CD4-positive, alpha-beta memory T cell (primary cell): ENCODE measurements around the gene ATP2B2. TPM values are rescaled to one million over a fixed set of nuclear protein-coding genes. Genes with fewer than 3 reads are reported as not detected.
A peak's percentile ranks its signal among the peaks of the same experiment; 100 is the strongest.

Experiments
- CTCF ChIA-PET: fragments of 350-600 bp; sonication (Branson Sonifier 250); formaldehyde crosslinking; loops from one replicate; lab custom pipeline; 2021; ENCODE audit warnings: inconsistent platforms; ENCODE audit not compliant: partially characterized antibody; lab: Charles Lee
- POLR2A ChIA-PET: fragments of 350-600 bp; sonication (Branson Sonifier 250); formaldehyde crosslinking; loops from one replicate; lab custom pipeline; 2021; ENCODE audit not compliant: partially characterized antibody; lab: Charles Lee
- DNase-seq, 5 donors: peaks; one replicate each; pipeline versions ENCODE4 v3.0.0 to v3.0.0-alpha.2; 2020 to 2022; ENCODE audit warnings: mixed read lengths in 1 of 5
- H3K27ac ChIP-seq: one replicate; pipeline ENCODE4 v1.7.0; 2013; ENCODE audit warnings: low read depth, low read length
- H3K27me3 ChIP-seq: 2 replicates; pipeline ENCODE4 v1.7.0; 2013; ENCODE audit warnings: mild to moderate bottlenecking, low read length, moderate library complexity; ENCODE audit not compliant: insufficient read depth
- H3K36me3 ChIP-seq: 2 replicates; pipeline ENCODE4 v1.7.0; 2013; ENCODE audit warnings: mild to moderate bottlenecking, low read length, moderate library complexity; ENCODE audit not compliant: insufficient read depth
- H3K4me1 ChIP-seq: 2 replicates; pipeline ENCODE4 v1.7.0; 2013; ENCODE audit warnings: mild to moderate bottlenecking, low read length, moderate library complexity; ENCODE audit not compliant: insufficient read depth
- H3K4me3 ChIP-seq, 2 donors: one replicate each; pipeline ENCODE4 v1.7.0; 2013; ENCODE audit warnings: low read length in 2 of 2, mild to moderate bottlenecking in 1 of 2
- H3K9me3 ChIP-seq, 2 donors: one replicate each; pipeline ENCODE4 v1.7.0; 2013; ENCODE audit warnings: low read length in 2 of 2, control low read depth in 1 of 2; ENCODE audit not compliant: control insufficient read depth in 1 of 2
- H3K27ac Mint-ChIP-seq, 7 donors: one replicate each; pipeline ENCODE4 v1.8.0; 2020 to 2021; ENCODE audit warnings: mixed read lengths in 7 of 7, mild to moderate bottlenecking in 6 of 7, inconsistent platforms in 3 of 7, moderate library complexity in 3 of 7
- H3K27me3 Mint-ChIP-seq, 2 donors: one replicate each; pipeline ENCODE4 v1.8.0; 2020 to 2021; ENCODE audit warnings: mixed read lengths in 2 of 2
- H3K36me3 Mint-ChIP-seq, 2 donors: one replicate each; pipeline ENCODE4 v1.8.0; 2020 to 2021; ENCODE audit warnings: mixed read lengths in 2 of 2, inconsistent platforms in 1 of 2, mild to moderate bottlenecking in 1 of 2
- H3K4me1 Mint-ChIP-seq, 4 donors: one replicate each; pipeline ENCODE4 v1.8.0; 2020 to 2021; ENCODE audit warnings: mixed read lengths in 4 of 4, mild to moderate bottlenecking in 1 of 4
- H3K4me3 Mint-ChIP-seq, 8 donors: one replicate each; pipeline ENCODE4 v1.8.0; 2020 to 2021; ENCODE audit warnings: mixed read lengths in 8 of 8, mild to moderate bottlenecking in 7 of 8, moderate library complexity in 6 of 8, inconsistent platforms in 3 of 8
- H3K9me3 Mint-ChIP-seq, 8 donors: one replicate each; pipeline ENCODE4 v1.8.0; 2020 to 2021; ENCODE audit warnings: mixed read lengths in 8 of 8, mild to moderate bottlenecking in 5 of 8, inconsistent platforms in 3 of 8, moderate library complexity in 1 of 8
- intact Hi-C: fragments of 100-400 bp; cut with micrococcal nuclease; formaldehyde crosslinking; loops from one replicate; pipeline ENCODE4 v1.15.1; 2023
- microRNA-seq: library from miRNA; unstranded; fragments of <30 nt; microRNA quantifications from one replicate; pipeline ENCODE4 v1.2.0, GENCODE V29; 2021; ENCODE audit warnings: borderline replicate concordance, borderline number of aligned reads, borderline microRNAs expressed, mixed read lengths
- polyA plus RNA-seq, 2 donors: library from polyadenylated mRNA; unstranded; fragments of 300-500 nt; fragmentation: Illumina TruSeq; gene quantifications; one replicate each; pipeline ENCODE4 v1.2.3, GENCODE V29; 2021
- total RNA-seq, 2 experiments: library from RNA; stranded (reverse); gene quantifications; one replicate each; pipeline ENCODE4 v1.2.3, GENCODE V29; 2021

ATP2B2 gene
- total and polyA plus RNA-seq, 4 experiments from 2014 or later: not detected

DNA sequence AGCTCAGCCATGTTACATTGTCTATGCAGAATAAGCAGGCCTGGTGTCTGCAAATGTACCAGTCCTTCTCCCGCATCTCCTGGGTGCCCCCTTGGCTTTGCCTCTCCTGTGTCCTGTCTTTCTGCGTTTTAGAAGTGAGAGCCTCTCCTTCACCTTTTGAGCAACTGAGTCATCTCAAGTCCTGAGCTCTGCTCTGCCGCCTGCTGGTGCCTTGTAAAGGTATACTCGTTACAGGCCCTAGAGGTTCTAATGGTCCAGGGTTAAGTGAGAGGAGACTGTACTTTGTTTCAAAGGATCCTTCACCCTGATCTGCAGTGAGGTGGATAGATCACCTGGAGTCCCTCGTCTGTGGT, 225.2 kb downstream of the ATP2B2 start:
- H3K4me3 ChIP-seq: no peak overlapping the region
- no peak overlapping the region for H3K27ac ChIP-seq
- H3K4me1 Mint-ChIP-seq: peaks cover 27 to 45% (median 36%) of the 10 kb centered on the region in 4 donors
- no peaks in the 10 kb centered on the region for H3K27me3 ChIP-seq
- POLR2A ChIA-PET: interaction anchor here (1.2 to 1.4 kb wide), 2 partner anchors 9 to 116 kb away, joined by 3 to 4 read pairs; no protein-coding TSS in a partner anchor
- no peaks in the 10 kb centered on the region for H3K9me3 Mint-ChIP-seq
- H3K36me3 ChIP-seq: peaks cover 50% of the 10 kb centered on the region
- DNase-seq: no peak
- peak overlapping the region in 5 of 7 donors; percentile 12 to 74 (median 42) for H3K27ac Mint-ChIP-seq
- intact Hi-C loops: loop anchor here (10.0 kb wide), 1 partner anchor 295 kb away; the partner anchor contains the start of gene EMC3
- no peaks in the 10 kb centered on the region for H3K9me3 ChIP-seq
- peak overlapping the region in 1 of 8 donors; percentile 5 for H3K4me3 Mint-ChIP-seq
- peaks cover 21 to 78% of the 10 kb centered on the region in 2 donors for H3K36me3 Mint-ChIP-seq
- CTCF ChIA-PET: interaction anchor here (1.1 kb wide), 1 partner anchor 17 kb away, joined by 3 read pairs; no protein-coding TSS in a partner anchor
- no peaks in the 10 kb centered on the region for H3K27me3 Mint-ChIP-seq
- peaks cover 31% of the 10 kb centered on the region for H3K4me1 ChIP-seq

DNA sequence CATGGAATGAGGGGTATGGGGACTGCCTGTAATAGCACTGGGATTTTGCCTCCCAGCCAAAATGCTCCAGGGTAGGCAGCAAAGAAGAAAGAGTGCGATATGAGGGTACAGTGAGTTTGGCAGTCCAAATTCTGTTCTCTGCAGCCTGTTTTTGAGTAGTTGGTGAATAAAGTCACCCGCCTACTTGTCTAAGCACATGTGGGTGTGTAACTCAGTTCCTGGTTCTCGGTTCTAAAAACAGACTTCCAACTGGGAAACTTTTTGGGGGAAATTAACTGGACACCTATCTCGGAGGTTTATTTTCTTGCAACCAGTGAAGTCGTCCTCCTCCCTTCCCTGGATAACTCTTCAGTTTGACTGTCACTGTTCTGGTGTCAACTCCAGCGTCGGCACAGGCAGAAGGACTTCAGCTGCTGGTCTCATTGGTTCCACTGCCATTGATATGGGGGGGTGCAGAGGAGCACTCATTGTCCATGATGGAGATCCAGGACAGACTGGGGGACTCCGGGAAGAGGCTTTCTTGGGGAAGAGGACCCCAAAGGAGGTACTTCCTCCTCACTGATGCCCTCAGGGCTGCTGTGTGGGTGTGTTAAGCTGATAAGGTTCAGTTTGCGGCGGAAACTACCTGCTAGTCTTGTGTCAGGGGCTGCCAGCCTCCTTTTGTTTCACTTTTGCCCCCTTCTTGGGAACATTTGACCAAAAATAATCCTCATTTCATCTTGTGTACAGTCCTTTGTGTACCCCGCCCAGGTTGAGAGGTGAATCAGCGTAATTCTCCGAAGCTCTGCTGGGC, 225.8 kb downstream of the ATP2B2 start:
- intact Hi-C loops: loop anchor here (10.0 kb wide), 1 partner anchor 295 kb away; the partner anchor contains the start of gene EMC3
- DNase-seq: no peak
- ChIA-PET POLR2A (interaction anchor here (1.2 kb wide), 1 partner anchor 116 kb away, joined by 3 read pairs; no protein-coding TSS in a partner anchor), CTCF (interaction anchor here (1.1 kb wide), 1 partner anchor 16 kb away, joined by 3 read pairs; no protein-coding TSS in a partner anchor)
- Mint-ChIP-seq H3K27me3 (no peaks in the 10 kb centered on the region), H3K4me1 (peaks cover 22 to 41% (median 32%) of the 10 kb centered on the region in 4 donors), H3K27ac (peak overlapping the region in 5 of 7 donors; percentile 12 to 79 (median 42)), H3K36me3 (peaks cover 21 to 77% of the 10 kb centered on the region in 2 donors), H3K4me3 (no peak overlapping the region), H3K9me3 (no peaks in the 10 kb centered on the region)
- Histone ChIP-seq H3K27ac (no peak overlapping the region), H3K27me3 (no peaks in the 10 kb centered on the region), H3K4me1 (peaks cover 28% of the 10 kb centered on the region), H3K9me3 (no peaks in the 10 kb centered on the region), H3K36me3 (peaks cover 50% of the 10 kb centered on the region), H3K4me3 (no peak overlapping the region)

DNA sequence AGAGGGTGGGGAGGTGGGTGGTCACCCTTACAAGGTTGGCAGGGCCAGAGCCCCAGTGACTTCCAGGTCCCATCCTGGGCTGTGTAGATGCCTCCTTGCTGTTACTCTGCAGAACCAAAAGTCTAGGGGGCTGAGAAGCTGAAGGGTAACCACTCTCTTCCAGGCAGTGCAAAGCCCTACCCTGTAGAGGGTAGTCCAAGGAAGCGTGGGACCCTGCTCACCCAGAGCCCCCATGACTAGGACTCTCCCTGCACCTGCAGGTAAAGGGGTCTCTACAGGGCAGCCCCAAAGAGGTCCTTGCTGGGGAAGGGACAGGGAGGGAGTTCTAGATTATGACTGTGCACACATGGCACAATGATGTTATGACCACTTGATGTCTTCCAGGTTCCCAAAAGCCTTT, 226.9 kb downstream of the ATP2B2 start:
- Histone ChIP-seq H3K9me3 (no peaks in the 10 kb centered on the region), H3K27ac (no peak overlapping the region), H3K36me3 (peaks cover 49% of the 10 kb centered on the region), H3K4me3 (no peak overlapping the region), H3K27me3 (no peaks in the 10 kb centered on the region), H3K4me1 (peaks cover 28% of the 10 kb centered on the region)
- peaks cover 24 to 77% of the 10 kb centered on the region in 2 donors for H3K36me3 Mint-ChIP-seq
- H3K27me3 Mint-ChIP-seq: no peaks in the 10 kb centered on the region
- no peaks in the 10 kb centered on the region for H3K9me3 Mint-ChIP-seq
- H3K4me1 Mint-ChIP-seq: peaks cover 21 to 41% (median 31%) of the 10 kb centered on the region in 4 donors
- no peak for DNase-seq
- peak overlapping the region in 3 of 7 donors; percentile 41 to 79 (median 57) for H3K27ac Mint-ChIP-seq
- intact Hi-C loops: no loop called here
- CTCF ChIA-PET: no interaction called here
- no peak overlapping the region for H3K4me3 Mint-ChIP-seq
- POLR2A ChIA-PET: interaction anchor here (1.1 kb wide), 1 partner anchor 12 kb away, joined by 3 read pairs; no protein-coding TSS in a partner anchor

DNA sequence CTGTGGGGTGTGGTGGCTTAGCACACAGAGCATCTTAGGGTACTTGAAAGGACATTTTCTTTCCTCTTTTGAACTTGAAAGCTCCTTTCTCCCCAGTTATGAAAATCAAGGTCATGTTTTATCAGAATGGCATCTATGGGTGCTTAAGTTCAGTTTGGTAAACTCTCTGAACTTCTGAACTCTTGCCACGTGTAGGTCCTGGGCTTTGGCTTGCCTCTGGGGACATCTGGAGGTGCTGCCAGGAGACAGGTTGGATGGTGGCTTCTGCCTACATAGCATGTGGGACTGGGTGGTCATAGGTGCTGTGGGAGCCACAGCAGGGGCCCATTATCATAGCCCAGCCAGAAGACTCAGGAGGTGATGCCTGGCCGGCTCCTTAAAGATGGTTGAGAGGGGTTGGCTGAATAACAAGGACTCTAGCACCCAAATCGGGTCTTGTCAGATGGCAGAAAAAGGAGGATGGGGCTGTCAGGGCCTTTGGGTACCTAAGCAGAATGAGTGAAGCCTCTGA, 228.2 kb downstream of the ATP2B2 start:
- H3K9me3 ChIP-seq: no peaks in the 10 kb centered on the region
- Mint-ChIP-seq H3K4me1 (peaks cover 26 to 44% (median 33%) of the 10 kb centered on the region in 4 donors), H3K27me3 (no peaks in the 10 kb centered on the region), H3K36me3 (peaks cover 31 to 74% of the 10 kb centered on the region in 2 donors), H3K4me3 (peak overlapping the region in 1 of 8 donors; percentile 7), H3K9me3 (no peaks in the 10 kb centered on the region), H3K27ac (peak overlapping the region in 6 of 7 donors; percentile 24 to 69 (median 54))
- H3K4me3 ChIP-seq: no peak overlapping the region
- H3K36me3 ChIP-seq: peaks cover 52% of the 10 kb centered on the region
- no peak for DNase-seq
- no peak overlapping the region for H3K27ac ChIP-seq
- intact Hi-C loops: no loop called here
- CTCF ChIA-PET: interaction anchor here (3.2 kb wide), 1 partner anchor 13 kb away, joined by 16 read pairs; no protein-coding TSS in a partner anchor
- POLR2A ChIA-PET: no interaction called here
- peaks cover 34% of the 10 kb centered on the region for H3K4me1 ChIP-seq
- H3K27me3 ChIP-seq: no peaks in the 10 kb centered on the region

DNA sequence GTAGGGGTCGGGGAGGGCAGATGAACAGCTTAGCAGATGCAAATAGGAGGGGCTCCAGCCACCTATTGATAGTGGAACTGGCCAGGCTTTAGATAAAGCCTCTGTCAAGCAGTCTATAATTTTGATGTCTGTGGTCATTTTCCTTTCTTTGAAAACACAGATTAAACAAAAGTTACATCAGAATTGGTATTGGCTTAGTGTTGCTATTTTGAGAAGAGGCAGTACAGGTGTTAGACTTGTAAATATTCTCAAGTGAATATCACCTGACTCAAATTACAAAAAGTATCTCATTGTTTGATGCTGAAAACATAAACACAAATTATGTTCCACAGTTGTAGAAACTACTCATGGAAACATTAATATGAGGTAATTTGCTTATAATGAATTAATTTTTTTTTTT, 230.8 kb downstream of the ATP2B2 start:
- intact Hi-C loops: no loop called here
- H3K4me3 Mint-ChIP-seq: peak overlapping the region in 5 of 8 donors; percentile 5 to 70 (median 13)

More for the DNA sequence above, 230.8 kb downstream of the ATP2B2 start:
- ChIA-PET CTCF (interaction anchor here (0.8 to 3.2 kb wide), 3 partner anchors 10 to 342 kb away, joined by 3 to 16 read pairs (median 3); partner anchors contain the start of gene CRELD1), POLR2A (interaction anchor here (2.0 kb wide), 1 partner anchor 11 kb away, joined by 6 read pairs; no protein-coding TSS in a partner anchor)
- Histone ChIP-seq H3K36me3 (peaks cover 53% of the 10 kb centered on the region), H3K4me1 (peaks cover 40% of the 10 kb centered on the region), H3K27ac (no peak overlapping the region), H3K27me3 (no peaks in the 10 kb centered on the region), H3K9me3 (no peaks in the 10 kb centered on the region), H3K4me3 (no peak overlapping the region)
- H3K27ac Mint-ChIP-seq: peak overlapping the region; percentile 9 to 85 (median 78)
- H3K27me3 Mint-ChIP-seq: no peaks in the 10 kb centered on the region
- H3K36me3 Mint-ChIP-seq: peaks cover 23 to 75% of the 10 kb centered on the region in 2 donors
- H3K4me1 Mint-ChIP-seq: peaks cover 23 to 60% (median 41%) of the 10 kb centered on the region in 4 donors
- no peak for DNase-seq
- no peaks in the 10 kb centered on the region for H3K9me3 Mint-ChIP-seq

Small RNA genes within 50 kb of the gene (microRNA-seq; reads per million reads assigned to microRNA genes)
- gene MIR378B: not detected
- not detected for gene MIR885

Other genes starting within 250 kb of the ATP2B2 start
- 1 to 10 TPM in 1 of 2 experiments, not detected in 1; 1.1 TPM for gene GHRL, start 212.6 kb downstream of the ATP2B2 start, total RNA-seq
- gene GHRL, start 212.6 kb downstream of the ATP2B2 start, polyA plus RNA-seq: under 1 TPM in 1 of 2 donors, not detected in 1; 0.75 TPM
- 10 to 100 TPM; 64.1 to 67.9 TPM for gene SEC13, start 184.5 kb downstream of the ATP2B2 start, total RNA-seq
- 100 to 1,000 TPM; 131 to 155 TPM for gene SEC13, start 184.5 kb downstream of the ATP2B2 start, polyA plus RNA-seq